Urinary bladder (tissue), 4 donors: ENCODE data around the gene MZB1. TPM values are rescaled to one million over a fixed set of nuclear protein-coding genes. Genes with fewer than 3 reads are reported as not detected.

Experiments
- DNase-seq: peaks from one replicate; pipeline ENCODE4 v3.0.0-alpha.2; 2015; ENCODE audit errors: extremely low spot score
- H3K27ac ChIP-seq: one replicate; pipeline ENCODE4 v1.5.1; 2013; ENCODE audit warnings: low read depth, mild to moderate bottlenecking, moderate library complexity
- H3K36me3 ChIP-seq: one replicate; pipeline ENCODE4 v1.6.1; 2013; ENCODE audit warnings: mild to moderate bottlenecking, moderate library complexity; ENCODE audit not compliant: insufficient read depth
- H3K4me1 ChIP-seq: one replicate; pipeline ENCODE4 v1.6.1; 2013; ENCODE audit warnings: mild to moderate bottlenecking, moderate library complexity; ENCODE audit not compliant: insufficient read depth
- H3K4me3 ChIP-seq: one replicate; pipeline ENCODE4 v1.5.1; 2013; ENCODE audit warnings: low read depth, low read length
- WGBS: extraction: QIAGEN DNeasy Blood & Tissue Kit; methylation state at CpG from one replicate; pipeline ENCODE4 v1.1.7; 2013; 5-methylcytosine and 5-hydroxymethylcytosine counted together
- polyA plus RNA-seq: library from polyadenylated mRNA; stranded (reverse); fragments of 200-250 nt; gene quantifications from one replicate; pipeline ENCODE4 v1.2.3, GENCODE V29; 2013
- total RNA-seq: library from RNA; depleted of rRNA; stranded (reverse); fragments of >200 nt; gene quantifications from one replicate; pipeline ENCODE4 v1.2.3, GENCODE V29; 2014
- donor health status: healthy with polysubstance abuse.
- donor health status: healthy.

MZB1 gene
- total and polyA plus RNA-seq, 2 donors: 0.56 to 0.63 TPM

DNA sequence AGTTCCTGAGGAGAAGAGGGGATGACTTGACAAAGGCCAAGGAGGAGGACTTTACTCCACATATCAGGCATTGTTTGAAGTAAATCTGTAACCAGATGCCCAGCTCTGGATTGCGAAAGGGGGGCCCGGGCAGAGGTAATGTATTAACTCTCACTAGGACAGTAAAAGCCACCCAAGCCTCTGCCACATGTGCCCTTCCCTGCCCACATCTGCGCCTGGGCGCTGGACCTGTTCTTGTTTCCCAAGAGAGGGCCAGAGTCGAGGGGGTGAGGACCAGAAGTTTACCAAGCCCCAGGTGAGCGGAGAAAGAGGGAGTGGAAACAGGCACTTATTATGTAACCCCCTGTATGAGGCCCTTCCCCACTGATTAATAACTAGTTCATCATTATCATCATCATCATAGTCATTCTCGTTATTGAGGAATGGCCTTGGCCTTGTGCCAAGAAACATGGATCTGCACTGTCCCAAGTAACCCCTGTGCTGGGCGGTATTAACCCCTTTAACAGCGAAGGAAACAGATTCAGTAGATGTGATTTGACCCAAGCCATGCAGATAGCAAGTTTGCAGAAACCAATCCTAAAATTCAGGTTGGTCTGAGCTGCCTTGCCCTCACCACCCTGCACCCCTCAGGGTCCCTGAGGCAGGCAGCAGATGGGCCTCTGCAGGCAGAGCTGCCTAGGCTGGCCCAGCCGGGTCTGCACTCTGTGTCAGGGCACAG, 6.3 kb downstream of the MZB1 start, which contains the start of gene SLC23A1:
Gene SLC23A1, minus strand, starts transcription at position 23 of the 718 bp plus-strand sequence. CDS start 44 bp downstream, outside the sequence.
- H3K27ac ChIP-seq: no peak within 1 kb of the TSS
- H3K4me1 ChIP-seq: no peaks in the 10 kb centered on the region
- no peak within 1 kb of the TSS for H3K4me3 ChIP-seq
- WGBS: 73% methylated on average over 10 of the region's 10 CpGs
- no peaks in the 10 kb centered on the region for H3K36me3 ChIP-seq
- DNase-seq: no peak

DNA sequence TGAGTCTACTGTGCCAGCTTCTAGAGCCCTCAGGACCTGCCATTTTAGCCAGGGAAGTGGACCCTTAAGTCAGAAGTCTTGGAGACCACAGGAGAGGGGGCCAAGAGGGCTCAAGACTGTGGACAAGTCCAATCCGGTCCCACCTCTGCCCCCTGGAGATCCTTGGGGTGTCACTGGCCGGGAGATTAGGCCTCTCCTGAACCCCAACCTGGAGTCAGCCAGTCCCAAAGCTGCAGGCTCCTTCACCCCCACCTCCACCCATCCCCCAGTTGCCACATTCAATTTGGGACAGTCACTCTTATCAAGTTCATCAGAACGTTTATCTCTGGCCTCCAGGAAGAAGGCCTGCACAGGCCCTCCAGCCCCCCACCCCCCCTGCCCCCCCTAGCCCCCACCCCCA, 6.9 kb downstream of the MZB1 start:
- H3K4me1 ChIP-seq: no peaks in the 10 kb centered on the region
- H3K4me3 ChIP-seq: no peak overlapping the region
- H3K36me3 ChIP-seq: no peaks in the 10 kb centered on the region
- no peak for DNase-seq
- WGBS: 64% methylated on average over 3 of the region's 3 CpGs
- H3K27ac ChIP-seq: no peak overlapping the region

DNA sequence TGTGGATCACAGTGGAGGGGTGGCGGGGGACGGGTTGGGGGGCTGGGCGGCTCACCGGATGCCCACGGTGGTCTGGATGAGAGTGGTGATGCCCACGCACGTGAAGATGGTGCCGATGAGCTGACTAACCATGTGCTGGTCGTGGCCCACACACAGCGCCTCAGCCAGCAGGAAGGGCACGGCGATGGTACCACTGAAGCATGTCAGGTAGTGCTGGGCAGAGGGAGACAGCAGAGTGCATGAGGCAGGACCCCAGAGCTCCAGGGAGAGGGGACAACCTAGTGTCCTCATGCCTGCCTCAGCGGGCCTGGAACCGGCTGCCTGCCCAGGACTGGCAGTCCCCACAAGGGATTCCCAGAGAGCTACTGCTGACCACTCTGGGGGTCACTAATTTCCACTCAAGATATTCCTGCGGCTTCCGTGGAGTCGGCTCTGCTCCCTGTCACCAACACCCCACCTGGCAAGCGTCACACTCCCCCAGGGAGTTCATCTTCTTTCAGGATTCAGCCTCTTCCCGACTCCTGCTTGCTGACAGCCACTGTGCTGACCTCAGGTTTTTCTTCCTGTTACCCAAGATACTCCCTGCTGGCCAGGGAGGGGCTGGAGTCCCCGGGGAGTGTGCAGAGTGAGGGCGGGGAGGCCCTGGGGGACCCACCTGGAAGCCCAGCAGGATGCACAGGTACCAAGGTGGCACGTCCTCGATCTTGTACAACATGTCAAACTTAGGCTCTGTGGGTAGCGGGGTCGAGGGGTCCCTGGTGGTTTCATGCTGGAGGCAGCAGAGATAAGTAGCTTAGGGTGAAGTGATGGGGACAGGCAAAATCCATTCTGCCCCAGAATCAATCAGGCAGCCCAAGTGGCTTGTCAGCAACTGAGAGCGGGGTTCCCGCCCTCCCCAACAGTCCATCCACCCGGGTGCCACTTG, 7.6 kb downstream of the MZB1 start:
- Histone ChIP-seq H3K4me1 (no peaks in the 10 kb centered on the region), H3K27ac (no peak overlapping the region), H3K36me3 (no peaks in the 10 kb centered on the region), H3K4me3 (no peak overlapping the region)
- DNase-seq: no peak
- 88% methylated on average over 28 of the region's 28 CpGs for WGBS

DNA sequence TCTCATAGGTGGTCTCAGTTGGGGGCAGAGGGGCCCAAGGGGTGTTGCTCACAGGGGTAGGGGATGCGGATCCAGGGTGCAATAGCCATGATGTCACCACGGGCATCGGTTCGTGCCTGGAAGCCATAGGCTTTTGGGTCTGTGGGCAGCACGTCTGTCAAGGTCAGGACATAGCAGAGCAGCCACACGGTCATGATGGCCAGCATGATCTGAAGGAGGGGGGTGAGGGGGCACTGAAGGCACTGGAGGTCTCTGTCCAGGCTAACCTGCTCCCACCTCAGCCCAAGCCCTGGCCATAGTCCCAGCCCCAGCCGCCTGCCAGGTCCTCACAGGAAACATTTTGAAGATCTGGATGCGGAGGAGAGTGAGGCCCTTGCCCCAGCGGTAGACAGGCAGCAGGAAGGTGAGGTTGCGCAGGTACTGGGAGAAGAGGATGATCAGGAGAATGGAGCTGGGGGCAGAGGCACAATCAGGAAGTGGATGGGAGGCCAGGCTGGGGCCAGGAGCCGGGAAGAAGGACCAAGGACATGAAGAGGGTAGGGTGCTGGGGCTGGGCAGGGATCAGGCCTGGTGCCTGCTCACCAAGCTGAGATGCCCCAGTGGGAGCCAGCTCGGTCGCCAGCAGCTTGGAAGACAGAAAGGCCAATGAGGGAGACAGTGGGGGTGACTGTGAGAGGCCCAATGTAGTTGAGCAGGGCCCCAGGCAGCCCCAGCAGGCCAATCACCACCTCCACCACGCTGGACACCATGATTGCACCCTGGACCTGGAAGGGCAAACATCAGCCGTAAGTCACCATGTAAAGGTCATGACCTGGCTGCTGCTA, 9.9 kb downstream of the MZB1 start:
- Histone ChIP-seq H3K36me3 (no peaks in the 10 kb centered on the region), H3K27ac (no peak overlapping the region), H3K4me1 (no peaks in the 10 kb centered on the region), H3K4me3 (no peak overlapping the region)
- 88% methylated on average over 15 of the region's 15 CpGs for WGBS
- no peak for DNase-seq

- no peaks in the 10 kb centered on the region for H3K36me3 ChIP-seq
- no peak overlapping the region for H3K27ac ChIP-seq
- WGBS: 83% methylated on average over 13 of the region's 13 CpGs
- H3K4me3 ChIP-seq: no peak overlapping the region
- no peaks in the 10 kb centered on the region for H3K4me1 ChIP-seq
- no peak for DNase-seq
Observed at GRCh38 chr5:139378941-139379361, 10.8 kb downstream of the MZB1 start.

DNA sequence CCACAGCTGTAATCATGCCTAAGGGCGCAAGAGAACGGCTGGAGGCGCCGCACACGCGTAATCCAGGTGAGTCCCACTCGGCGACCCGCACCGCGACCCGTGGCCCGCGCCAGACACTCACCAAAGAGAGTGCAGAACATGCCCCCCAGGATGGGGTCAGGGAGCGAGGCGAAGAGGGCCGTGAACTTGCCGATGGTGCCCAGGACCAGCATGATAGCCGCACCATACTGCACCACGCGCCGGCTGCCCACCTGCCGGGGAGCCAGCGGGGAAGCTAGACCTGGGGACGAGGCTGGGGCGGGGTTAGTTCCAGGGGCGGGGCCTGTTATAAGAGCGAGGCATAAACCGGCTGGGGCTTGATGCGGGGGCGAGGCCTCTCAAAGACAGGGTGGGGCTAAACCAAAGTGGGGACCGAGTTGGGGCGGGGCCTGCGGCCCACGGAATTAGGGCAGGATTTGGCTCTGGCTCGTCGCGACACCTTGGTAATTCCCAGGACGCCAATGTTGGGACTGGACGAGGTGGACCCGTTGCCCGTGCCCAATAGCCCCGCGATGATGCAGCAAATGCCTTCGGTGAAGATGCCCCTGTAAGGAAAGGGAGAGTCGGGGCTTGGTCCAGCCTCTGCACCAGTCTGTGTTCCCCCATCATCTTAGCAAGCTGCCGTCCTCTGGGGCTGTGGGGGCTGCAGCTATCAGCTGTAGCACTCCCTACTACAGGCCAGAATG, 11.4 kb downstream of the MZB1 start:
- no peak for DNase-seq
- no peak overlapping the region for H3K4me3 ChIP-seq
- WGBS: 61% methylated on average over 47 of the region's 47 CpGs
- no peaks in the 10 kb centered on the region for H3K4me1 ChIP-seq
- no peaks in the 10 kb centered on the region for H3K36me3 ChIP-seq
- no peak overlapping the region for H3K27ac ChIP-seq

DNA sequence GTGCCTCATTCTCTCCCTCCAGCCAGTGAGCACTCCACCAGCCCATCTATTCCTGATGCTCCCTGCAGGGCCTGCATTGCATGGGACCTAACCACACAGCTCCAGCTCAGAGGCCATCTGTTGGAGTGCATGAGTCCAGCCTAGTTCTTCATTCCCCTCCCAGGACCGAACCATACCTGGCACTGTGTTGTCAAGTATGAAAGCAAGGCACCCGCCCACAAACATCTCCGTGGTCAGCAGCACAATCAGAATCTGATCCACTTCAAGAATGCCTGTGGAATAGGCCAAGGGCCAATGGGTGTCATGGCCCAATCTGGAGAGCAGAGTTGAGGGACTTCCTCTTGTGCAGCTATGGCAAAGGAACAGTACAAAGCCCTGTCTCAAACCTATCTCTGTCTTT, 12.5 kb downstream of the MZB1 start:
- no peaks in the 10 kb centered on the region for H3K4me1 ChIP-seq
- H3K36me3 ChIP-seq: no peaks in the 10 kb centered on the region
- WGBS: 92% methylated on average over 3 of the region's 3 CpGs
- no peak overlapping the region for H3K27ac ChIP-seq
- no peak for DNase-seq
- no peak overlapping the region for H3K4me3 ChIP-seq

- peaks cover 2% of the 10 kb centered on the region for H3K36me3 ChIP-seq
- no peak overlapping the region for H3K4me3 ChIP-seq
- H3K4me1 ChIP-seq: no peaks in the 10 kb centered on the region
- no peak for DNase-seq
- H3K27ac ChIP-seq: no peak overlapping the region
- WGBS: 88% methylated on average over 7 of the region's 7 CpGs
Observed at GRCh38 chr5:139376364-139376763, 13.3 kb downstream of the MZB1 start.

- Histone ChIP-seq H3K4me3 (no peak overlapping the region), H3K4me1 (no peaks in the 10 kb centered on the region), H3K36me3 (peaks cover 2% of the 10 kb centered on the region), H3K27ac (no peak overlapping the region)
- WGBS: 94% methylated on average over 2 of the region's 2 CpGs
- DNase-seq: no peak
Observed at GRCh38 chr5:139374909-139375308, 14.8 kb downstream of the MZB1 start.

DNA sequence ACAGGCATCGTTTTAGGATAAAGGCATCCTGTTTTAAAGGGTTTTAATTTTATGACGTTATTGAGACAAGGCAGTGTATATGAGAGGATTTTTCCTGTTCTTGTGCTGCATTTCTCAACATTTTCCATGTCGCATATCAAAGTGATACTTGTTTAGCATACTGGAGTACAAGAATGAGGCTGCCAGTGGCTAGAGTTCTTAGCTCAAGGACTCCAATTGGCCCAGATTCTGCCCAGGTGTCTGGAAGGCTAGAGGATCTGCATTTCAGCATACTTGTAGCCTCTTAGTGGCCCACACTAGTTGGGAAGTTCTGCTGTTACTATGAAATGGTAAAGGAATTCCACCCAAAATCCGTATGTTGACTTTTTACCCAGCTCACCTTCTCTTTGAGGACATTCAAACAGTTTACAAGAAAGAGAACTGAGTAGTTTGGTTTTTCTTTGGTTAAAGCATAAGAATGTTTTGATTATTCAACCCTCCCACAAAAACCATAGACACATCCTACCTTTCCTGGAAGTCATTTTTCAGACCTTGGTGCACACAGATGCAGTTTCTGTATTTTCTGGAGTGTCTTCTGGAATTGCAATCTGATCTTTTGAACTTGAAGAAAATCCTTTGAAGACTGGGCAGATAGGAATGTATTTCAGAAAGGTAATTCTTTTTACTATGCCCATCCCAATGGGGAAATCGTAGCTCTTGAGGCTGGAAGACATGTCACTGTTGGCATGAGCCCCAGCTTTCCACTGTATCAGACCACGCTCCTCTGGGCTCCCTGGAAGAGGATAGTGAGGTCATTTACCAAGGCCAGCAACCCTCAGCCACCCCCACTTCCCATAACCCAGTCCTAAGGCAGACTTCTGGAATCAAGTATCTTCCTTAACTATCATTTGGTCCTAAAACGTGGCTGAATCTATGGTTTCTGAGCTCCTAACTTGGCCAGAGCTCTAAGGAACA, 18.0 kb downstream of the MZB1 start:
- Histone ChIP-seq H3K27ac (no peak overlapping the region), H3K4me3 (no peak overlapping the region), H3K36me3 (peaks cover 5% of the 10 kb centered on the region), H3K4me1 (no peaks in the 10 kb centered on the region)
- WGBS: 72% methylated on average over 7 of the region's 7 CpGs
- no peak for DNase-seq

GRCh38 chr5:139369181-139369580, 20.5 kb downstream of the MZB1 start:
- no peak overlapping the region for H3K27ac ChIP-seq
- H3K4me1 ChIP-seq: no peaks in the 10 kb centered on the region
- 83% methylated on average over 1 of the region's 1 CpG for WGBS
- DNase-seq: no peak
- H3K4me3 ChIP-seq: no peak overlapping the region
- H3K36me3 ChIP-seq: peaks cover 7% of the 10 kb centered on the region

DNA sequence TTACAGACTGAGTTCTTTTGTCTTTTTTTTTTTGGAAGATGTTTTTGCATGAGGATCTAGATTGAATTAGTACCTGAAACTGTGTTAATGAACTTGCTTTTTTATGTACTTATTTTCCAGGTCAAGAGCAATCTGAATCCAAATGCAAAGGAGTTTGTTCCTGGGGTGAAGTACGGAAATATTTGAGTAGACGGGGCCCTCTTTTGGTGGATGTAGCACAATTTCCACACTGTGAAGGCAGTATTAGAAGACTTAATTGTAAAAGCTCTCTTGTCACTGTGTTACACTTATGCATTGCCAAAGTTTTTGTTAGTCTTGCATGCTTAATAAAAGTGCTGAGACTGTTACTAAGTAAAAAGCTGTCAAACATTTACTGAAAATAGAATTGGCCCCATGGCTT, 21.1 kb downstream of the MZB1 start:
- no peak overlapping the region for H3K27ac ChIP-seq
- WGBS: 72% methylated on average over 2 of the region's 2 CpGs
- H3K4me3 ChIP-seq: no peak overlapping the region
- peaks cover 7% of the 10 kb centered on the region for H3K36me3 ChIP-seq
- DNase-seq: no peak
- H3K4me1 ChIP-seq: no peaks in the 10 kb centered on the region
